ENCODE measurements around the gene GRPEL2.
"Not testable (repeated sequence)": the region's sequence is repeated elsewhere in the genome, so short reads cannot be mapped to it uniquely, and the experiment has no call there.

The GRPEL2 gene

DNA sequence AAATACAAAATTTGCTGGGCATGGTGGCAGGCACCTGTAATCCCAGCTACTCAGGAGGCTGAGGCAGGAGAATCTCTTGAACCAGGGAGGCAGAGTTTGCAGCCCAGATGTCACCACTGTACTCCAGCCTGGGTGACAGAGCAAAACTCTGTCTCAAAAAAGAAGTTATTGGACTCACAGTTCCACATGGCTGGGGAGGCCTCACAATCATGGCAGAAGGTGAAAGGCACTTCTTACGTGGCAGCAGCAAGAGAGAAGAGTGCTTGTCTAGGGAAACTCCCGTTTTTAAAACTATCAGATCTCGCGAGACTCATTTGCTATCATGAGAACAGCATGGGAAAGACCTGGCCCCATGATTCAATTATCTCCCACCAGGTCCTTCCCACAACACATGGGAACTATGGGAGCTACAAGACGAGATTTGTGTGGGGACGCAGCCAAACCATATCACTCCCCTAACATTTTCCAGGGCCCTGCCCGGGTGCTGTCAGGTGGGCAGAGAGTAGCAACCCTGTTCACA is 53.5 kb downstream of the GRPEL2 start:
- not testable (repeated sequence) for H3K36me3 ChIP-seq (ENCODE audit: control insufficient read depth in 1 of 2, insufficient read depth in 2 of 2, low read depth in 1 of 2, low read length in 2 of 2)

DNA sequence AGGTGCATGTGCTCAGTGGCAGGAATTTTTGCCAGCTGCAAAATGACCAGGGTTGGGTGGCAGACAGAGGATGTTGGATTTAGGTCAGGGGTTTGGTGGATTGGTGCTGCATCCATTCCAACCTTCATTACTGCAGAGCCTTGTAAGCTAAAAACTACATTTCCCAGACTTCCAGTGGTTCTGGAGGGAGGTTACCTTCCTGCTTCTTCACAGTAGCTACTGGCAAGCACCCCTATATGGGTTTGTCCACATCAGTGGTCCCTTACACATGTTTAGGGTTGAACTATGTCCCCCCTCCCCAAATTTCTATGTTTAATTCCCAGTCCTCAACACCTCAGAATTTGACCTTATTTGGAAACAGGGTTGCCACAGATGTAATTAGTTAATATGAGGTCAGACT is 54.5 kb downstream of the GRPEL2 start:
- Histone ChIP-seq H3K79me1 (replicated peaks; ENCODE audit: low read length, poor library complexity, severe bottlenecking) (no peaks in the 10 kb centered on the region), H3K4ac (ENCODE audit: low read depth in 1 of 2, low read length in 2 of 2) (peak overlapping the region in 1 of 2 experiments; percentile 90), H4K8ac (ENCODE audit: low read length) (peak overlapping the region; percentile 85), H3K4me3 (ENCODE audit: insufficient read depth in 1 of 2, low read depth in 1 of 2, low read length in 2 of 2) (no peak overlapping the region), H3K27me3 (ENCODE audit: control insufficient read depth in 1 of 2, insufficient read depth in 1 of 2, low read length in 2 of 2) (no peaks in the 10 kb centered on the region), H2BK15ac (ENCODE audit: low read depth, poor library complexity, severe bottlenecking) (no peak overlapping the region), H3K4me1 (ENCODE audit: control insufficient read depth, insufficient read depth, low read depth, low read length) (peaks cover 8% of the 10 kb centered on the region), H3K36me3 (ENCODE audit: control insufficient read depth in 1 of 2, insufficient read depth in 2 of 2, low read depth in 1 of 2, low read length in 2 of 2) (no peaks in the 10 kb centered on the region), H2BK12ac (ENCODE audit: low read length in 2 of 2) (peak overlapping the region; percentile 71 to 76), H3K9me3 (ENCODE audit: control insufficient read depth, low read length) (no peaks in the 10 kb centered on the region), H2BK120ac (ENCODE audit: low read depth, low read length) (peak overlapping the region; percentile 82), H2AK5ac (ENCODE audit: low read length, severe bottlenecking) (no peak overlapping the region), H3K14ac (ENCODE audit: low read length in 2 of 2) (no peak overlapping the region), H3K27ac (ENCODE audit: low read length, poor library complexity, severe bottlenecking) (no peak overlapping the region), H3K9ac (ENCODE audit: low read length) (no peak overlapping the region), H3K4me2 (ENCODE audit: low read length, poor library complexity, severe bottlenecking) (no peak overlapping the region), H3K23ac (ENCODE audit: low read length in 2 of 2) (no peak overlapping the region), H3K18ac (ENCODE audit: low read depth in 1 of 2, low read length in 2 of 2) (peak overlapping the region; percentile 52 to 86), H4K91ac (ENCODE audit: low read length) (peak overlapping the region; percentile 70), H2BK5ac (ENCODE audit: low read depth, low read length, poor library complexity, severe bottlenecking) (no peak overlapping the region), H2AFZ (ENCODE audit: low read depth, low read length) (no peak overlapping the region)
- no peak for DNase-seq

More for the DNA sequence above, 53.5 kb downstream of the GRPEL2 start:
- Histone ChIP-seq H3K14ac (ENCODE audit: low read length in 2 of 2) (peak overlapping the region in 1 of 2 experiments; percentile 61), H4K91ac (ENCODE audit: low read length) (peak overlapping the region; percentile 96), H3K18ac (ENCODE audit: low read depth in 1 of 2, low read length in 2 of 2) (peak overlapping the region; percentile 77 to 99), H2BK120ac (ENCODE audit: low read depth, low read length) (peak overlapping the region; percentile 82), H2BK12ac (ENCODE audit: low read length in 2 of 2) (peak overlapping the region; percentile 75 to 100), H3K4ac (ENCODE audit: low read depth in 1 of 2, low read length in 2 of 2) (peak overlapping the region; percentile 88 to 92)
- H3K4me3 ChIP-seq (ENCODE audit: insufficient read depth in 1 of 2, low read depth in 1 of 2, low read length in 2 of 2); H3K4me2 ChIP-seq (ENCODE audit: low read length, poor library complexity, severe bottlenecking); H2BK5ac ChIP-seq (ENCODE audit: low read depth, low read length, poor library complexity, severe bottlenecking); H4K8ac ChIP-seq (ENCODE audit: low read length); DNase-seq; H2BK15ac ChIP-seq (ENCODE audit: low read depth, poor library complexity, severe bottlenecking); H2AK5ac ChIP-seq (ENCODE audit: low read length, severe bottlenecking); H2AFZ ChIP-seq (ENCODE audit: low read depth, low read length); H3K9ac ChIP-seq (ENCODE audit: low read length); H3K27me3 ChIP-seq (ENCODE audit: control insufficient read depth in 1 of 2, insufficient read depth in 1 of 2, low read length in 2 of 2); H3K23ac ChIP-seq (ENCODE audit: low read length in 2 of 2); H3K9me3 ChIP-seq (ENCODE audit: control insufficient read depth, low read length); H3K79me1 ChIP-seq (replicated peaks; ENCODE audit: low read length, poor library complexity, severe bottlenecking); H3K4me1 ChIP-seq (ENCODE audit: control insufficient read depth, insufficient read depth, low read depth, low read length); H3K27ac ChIP-seq (ENCODE audit: low read length, poor library complexity, severe bottlenecking): not testable (repeated sequence)
- WGBS = 84% methylated on average over 7 of the region's 7 CpGs

DNA sequence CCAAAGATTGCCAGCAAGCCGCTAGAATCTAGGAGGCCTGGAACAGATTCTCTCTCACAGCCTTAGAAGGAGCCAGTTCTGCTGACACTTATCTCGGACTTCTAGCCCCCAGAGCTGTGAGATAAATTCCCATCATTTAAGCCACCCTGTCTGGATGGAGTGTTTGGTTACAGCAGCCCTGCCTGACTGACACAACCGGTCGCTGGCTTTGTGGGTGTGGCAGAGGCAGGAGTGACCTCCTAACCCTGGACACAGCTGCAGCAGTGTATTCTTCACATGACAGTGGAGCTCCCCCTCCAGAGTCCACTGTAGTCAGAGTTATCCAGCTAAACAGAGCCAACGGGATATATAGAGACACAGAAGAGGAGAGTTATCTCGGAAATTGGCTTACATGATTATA is 55.0 kb downstream of the GRPEL2 start:
- DNase-seq = peak; percentile 83
- Histone ChIP-seq H3K27ac (ENCODE audit: low read length, poor library complexity, severe bottlenecking) (no peak overlapping the region), H3K4me3 (ENCODE audit: insufficient read depth in 1 of 2, low read depth in 1 of 2, low read length in 2 of 2) (no peak overlapping the region), H3K9ac (ENCODE audit: low read length) (peak overlapping the region; percentile 17), H3K36me3 (ENCODE audit: control insufficient read depth in 1 of 2, insufficient read depth in 2 of 2, low read depth in 1 of 2, low read length in 2 of 2) (no peaks in the 10 kb centered on the region), H3K27me3 (ENCODE audit: control insufficient read depth in 1 of 2, insufficient read depth in 1 of 2, low read length in 2 of 2) (no peaks in the 10 kb centered on the region), H4K91ac (ENCODE audit: low read length) (peak overlapping the region; percentile 84), H2BK5ac (ENCODE audit: low read depth, low read length, poor library complexity, severe bottlenecking) (no peak overlapping the region), H2BK15ac (ENCODE audit: low read depth, poor library complexity, severe bottlenecking) (peak overlapping the region; percentile 86), H2BK12ac (ENCODE audit: low read length in 2 of 2) (peak overlapping the region; percentile 87 to 97), H4K8ac (ENCODE audit: low read length) (peak overlapping the region; percentile 57), H3K4me2 (ENCODE audit: low read length, poor library complexity, severe bottlenecking) (no peak overlapping the region), H3K79me1 (replicated peaks; ENCODE audit: low read length, poor library complexity, severe bottlenecking) (no peaks in the 10 kb centered on the region), H3K9me3 (ENCODE audit: control insufficient read depth, low read length) (no peaks in the 10 kb centered on the region), H3K23ac (ENCODE audit: low read length in 2 of 2) (peak overlapping the region in 1 of 2 experiments; percentile 74), H3K18ac (ENCODE audit: low read depth in 1 of 2, low read length in 2 of 2) (peak overlapping the region; percentile 26 to 88), H3K4me1 (ENCODE audit: control insufficient read depth, insufficient read depth, low read depth, low read length) (peaks cover 14% of the 10 kb centered on the region), H2AK5ac (ENCODE audit: low read length, severe bottlenecking) (peak overlapping the region; percentile 34), H2AFZ (ENCODE audit: low read depth, low read length) (no peak overlapping the region), H2BK120ac (ENCODE audit: low read depth, low read length) (peak overlapping the region; percentile 82), H3K4ac (ENCODE audit: low read depth in 1 of 2, low read length in 2 of 2) (peak overlapping the region; percentile 86 to 90), H3K14ac (ENCODE audit: low read length in 2 of 2) (peak overlapping the region in 1 of 2 experiments; percentile 51)
- WGBS = 17% methylated on average over 6 of the region's 6 CpGs

DNA sequence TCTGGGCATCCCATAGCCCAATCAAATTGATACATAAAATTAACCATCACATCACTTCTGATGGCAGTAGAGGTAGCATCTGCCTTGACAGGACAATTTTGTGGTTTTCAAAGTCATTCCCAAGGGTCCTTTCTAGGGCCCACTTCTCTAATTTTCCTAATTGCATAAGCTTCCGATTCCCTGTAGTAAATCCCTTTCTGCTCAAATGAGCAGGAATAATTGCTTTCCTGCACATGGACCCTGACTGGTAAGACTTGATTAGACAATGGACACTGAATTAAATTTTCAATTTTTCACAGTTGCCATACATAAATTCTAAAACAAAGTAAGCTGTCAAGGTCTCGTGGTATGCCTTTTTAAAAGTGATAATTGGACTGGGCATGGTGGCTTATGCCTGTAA is 55.8 kb downstream of the GRPEL2 start:
- no peak overlapping the region for H4K91ac ChIP-seq (ENCODE audit: low read length)
- DNase-seq = no peak
- H3K27me3 ChIP-seq (ENCODE audit: control insufficient read depth in 1 of 2, insufficient read depth in 1 of 2, low read length in 2 of 2) = no peaks in the 10 kb centered on the region
- H3K27ac ChIP-seq (ENCODE audit: low read length, poor library complexity, severe bottlenecking) = no peak overlapping the region
- no peak overlapping the region for H3K4me3 ChIP-seq (ENCODE audit: insufficient read depth in 1 of 2, low read depth in 1 of 2, low read length in 2 of 2)
- H2AFZ ChIP-seq (ENCODE audit: low read depth, low read length) = no peak overlapping the region
- peak overlapping the region in 1 of 2 experiments; percentile 72 for H3K18ac ChIP-seq (ENCODE audit: low read depth in 1 of 2, low read length in 2 of 2)
- no peak overlapping the region for H3K4me2 ChIP-seq (ENCODE audit: low read length, poor library complexity, severe bottlenecking)
- H3K23ac ChIP-seq (ENCODE audit: low read length in 2 of 2) = no peak overlapping the region
- no peak overlapping the region for H3K9ac ChIP-seq (ENCODE audit: low read length)
- H3K14ac ChIP-seq (ENCODE audit: low read length in 2 of 2) = no peak overlapping the region
- H3K9me3 ChIP-seq (ENCODE audit: control insufficient read depth, low read length) = no peaks in the 10 kb centered on the region
- no peak overlapping the region for H2BK15ac ChIP-seq (ENCODE audit: low read depth, poor library complexity, severe bottlenecking)
- H2BK12ac ChIP-seq (ENCODE audit: low read length in 2 of 2) = peak overlapping the region; percentile 12 to 97
- no peaks in the 10 kb centered on the region for H3K36me3 ChIP-seq (ENCODE audit: control insufficient read depth in 1 of 2, insufficient read depth in 2 of 2, low read depth in 1 of 2, low read length in 2 of 2)
- H3K79me1 ChIP-seq (replicated peaks; ENCODE audit: low read length, poor library complexity, severe bottlenecking) = no peaks in the 10 kb centered on the region
- peak overlapping the region; percentile 86 to 90 for H3K4ac ChIP-seq (ENCODE audit: low read depth in 1 of 2, low read length in 2 of 2)
- WGBS = 86% methylated on average over 2 of the region's 2 CpGs
- no peak overlapping the region for H2AK5ac ChIP-seq (ENCODE audit: low read length, severe bottlenecking)
- H4K8ac ChIP-seq (ENCODE audit: low read length) = no peak overlapping the region
- H3K4me1 ChIP-seq (ENCODE audit: control insufficient read depth, insufficient read depth, low read depth, low read length) = peaks cover 21% of the 10 kb centered on the region
- H2BK5ac ChIP-seq (ENCODE audit: low read depth, low read length, poor library complexity, severe bottlenecking) = no peak overlapping the region
- H2BK120ac ChIP-seq (ENCODE audit: low read depth, low read length) = peak overlapping the region; percentile 78

Measured in mesenchymal stem cell (in vitro differentiated cells and primary cell).